GM12878 (cell line): Measurements from ENCODE around the gene PLSCR4. TPM values are rescaled to one million over a fixed set of nuclear protein-coding genes. Genes with fewer than 3 reads are reported as not detected.

Source experiments
- ATAC-seq: fragments of 200-7000 bp; cut with Tn5 transposase; 3 replicates; pipeline ENCODE4 v1.9.1; 2020; ENCODE audit warnings: mild to moderate bottlenecking, moderate library complexity
- BruUV-seq: library from RNA; stranded (reverse); fragments of 400-500 nt; replicated peaks from 2 replicates; lab custom pipeline; 2021; lab: Mats Ljungman, UMichigan
- CTCF ChIA-PET: fragments of 300-600 bp; sonication (Branson Sonifier 250); formaldehyde crosslinking; extraction: SDS; loops from one replicate; lab custom pipeline; 2021; ENCODE audit warnings: inconsistent platforms; lab: Yijun Ruan, JAX
- POLR2A ChIA-PET: fragments of 350-600 bp; formaldehyde crosslinking; extraction: SDS; loops from one replicate; lab custom pipeline; 2021; ENCODE audit warnings: inconsistent platforms; lab: Charles Lee
- RAD21 ChIA-PET: fragments of 300-600 bp; sonication (Branson Sonifier 250); formaldehyde crosslinking; loops from one replicate; lab custom pipeline; 2023; ENCODE audit warnings: antibody characterized with exemption; ENCODE audit not compliant: unreplicated experiment; lab: Charles Lee
- SMC1A ChIA-PET: fragments of 300-600 bp; sonication (Branson Sonifier 250); formaldehyde crosslinking; loops from one replicate; lab custom pipeline; 2023; ENCODE audit not compliant: unreplicated experiment, uncharacterized antibody; lab: Charles Lee
- DNase-seq: peaks from one replicate; pipeline ENCODE4 v3.0.0-alpha.2; 2011; ENCODE audit warnings: low read depth, low spot score
- FAIRE-seq: peaks from 3 replicates; lab custom pipeline; 2011; peaks lifted over from hg19 to GRCh38; lab: Jason Lieb, UNC
- H2AFZ ChIP-seq: 2 replicates; pipeline ENCODE4 v1.6.0; 2011; ENCODE audit warnings: low read depth, low read length, control low read depth; ENCODE audit not compliant: control insufficient read depth
- H3K27ac ChIP-seq: 2 replicates; pipeline ENCODE4 v1.5.1; 2011; ENCODE audit warnings: control low read depth; ENCODE audit not compliant: control insufficient read depth, insufficient read depth
- H3K27me3 ChIP-seq, 2 experiments: replicated peaks in 1 of 2; 2 replicates each; pipeline versions ENCODE4 v1.6.0 to v1.6.1; 2011; ENCODE audit warnings: low read length in 1 of 2; ENCODE audit not compliant: control insufficient read depth in 2 of 2, insufficient read depth in 2 of 2
- H3K36me3 ChIP-seq, 2 experiments: 2 replicates each; pipeline ENCODE4 v1.5.1; 2011; ENCODE audit warnings: low read length in 1 of 2; ENCODE audit not compliant: control insufficient read depth in 2 of 2, insufficient read depth in 2 of 2
- H3K4me1 ChIP-seq: 2 replicates; pipeline ENCODE4 v1.6.1; 2011; ENCODE audit warnings: mild to moderate bottlenecking, low read length, moderate library complexity, mixed read lengths; ENCODE audit not compliant: control insufficient read depth, insufficient read depth
- H3K4me2 ChIP-seq: 2 replicates; pipeline ENCODE4 v1.6.0; 2011; ENCODE audit warnings: control low read depth; ENCODE audit not compliant: control insufficient read depth, insufficient read depth
- H3K4me3 ChIP-seq: fragments of 200-600 bp; sonication (generic); 2 replicates; pipeline ENCODE4 v1.5.1; 2016
- H3K79me2 ChIP-seq: 2 replicates; pipeline ENCODE4 v1.6.0; 2011; ENCODE audit warnings: low read length; ENCODE audit not compliant: control insufficient read depth, insufficient read depth
- H3K9ac ChIP-seq: 2 replicates; pipeline ENCODE4 v1.8.0; 2011; ENCODE audit warnings: low read length, control low read depth, mixed read lengths; ENCODE audit not compliant: control insufficient read depth, insufficient read depth
- H3K9me3 ChIP-seq: replicated peaks from 3 replicates; pipeline ENCODE4 v1.5.1; 2011; ENCODE audit warnings: mild to moderate bottlenecking, low read length; ENCODE audit not compliant: control insufficient read depth, insufficient read depth
- H4K20me1 ChIP-seq: 2 replicates; pipeline ENCODE4 v1.6.0; 2011; ENCODE audit not compliant: control insufficient read depth, insufficient read depth
- ESRRA ChIP-seq: IDR thresholded peaks from 2 replicates; pipeline ENCODE4 v1.6.1; 2012; ENCODE audit warnings: mild to moderate bottlenecking, low read length, improper control_type of control experiment
- ETV6 ChIP-seq, 2 experiments: fragments of 450-650 bp in 1 of 2; IDR thresholded peaks in 1 of 2; conservative IDR thresholded peaks in 1 of 2; 2 replicates each; pipeline ENCODE4 v1.6.1; 2014; ENCODE audit warnings: antibody characterized with exemption in 1 of 2, borderline replicate concordance in 1 of 2, low read depth in 1 of 2, mild to moderate bottlenecking in 1 of 2, moderate library complexity in 1 of 2
- EZH2 ChIP-seq: IDR thresholded peaks from 2 replicates; pipeline ENCODE4 v1.6.1; 2012; ENCODE audit warnings: low read depth, mild to moderate bottlenecking, control low read depth, inconsistent platforms, low read length, borderline replicate concordance; ENCODE audit not compliant: control insufficient read depth
- IRF3 ChIP-seq: fragments of 450-650 bp; IDR thresholded peaks from 2 replicates; pipeline ENCODE4 v1.6.1; 2014; ENCODE audit warnings: mild to moderate bottlenecking
- IRF5 ChIP-seq: fragments of 450-650 bp; IDR thresholded peaks from 2 replicates; pipeline ENCODE4 v1.6.1; 2017; ENCODE audit warnings: borderline replicate concordance
- PML ChIP-seq: IDR thresholded peaks from 2 replicates; pipeline ENCODE4 v1.6.1; 2012; ENCODE audit warnings: low read length, inconsistent platforms
- RB1 ChIP-seq: fragments of 450-650 bp; formaldehyde crosslinking; IDR thresholded peaks from 2 replicates; pipeline ENCODE4 v1.6.1; 2017; ENCODE audit warnings: mild to moderate bottlenecking, borderline replicate concordance
- RELA ChIP-seq: fragments of 450-650 bp; IDR thresholded peaks from 2 replicates; pipeline ENCODE4 v1.8.0; 2014; ENCODE audit warnings: borderline replicate concordance; ENCODE audit not compliant: partially characterized antibody
- SUZ12 ChIP-seq: fragments of 200-600 bp; sonication (generic); IDR thresholded peaks from one replicate; pipeline ENCODE4 v1.6.1; 2018; ENCODE audit warnings: antibody characterized with exemption, mild to moderate bottlenecking; ENCODE audit not compliant: unreplicated experiment
- WRNIP1 ChIP-seq: IDR thresholded peaks from 2 replicates; pipeline ENCODE4 v1.6.1; 2011; ENCODE audit warnings: low read depth, low read length, improper control_type of control experiment, borderline replicate concordance
- ZNF384 ChIP-seq: IDR thresholded peaks from 2 replicates; pipeline ENCODE4 v1.6.1; 2012; ENCODE audit warnings: low read depth, mild to moderate bottlenecking, low read length, improper control_type of control experiment, borderline replicate concordance
- WGBS: methylation state at CpG from one replicate; pipeline ENCODE4 v1.1.6; 2016; ENCODE audit warnings: low lambda C conversion rate; ENCODE audit not compliant: insufficient replicate concordance, insufficient coverage; ENCODE audit errors: missing lambda C conversion rate; 5-methylcytosine and 5-hydroxymethylcytosine counted together
- in situ Hi-C: fragments of 300-500 bp; cut with MboI; formaldehyde crosslinking; loops from 9 replicates; pipeline ENCODE4 v1.14.3; 2018; ENCODE audit warnings: mixed read lengths
- intact Hi-C: fragments of 100-400 bp; cut with micrococcal nuclease; formaldehyde crosslinking; loops from one replicate; pipeline ENCODE4 v1.14.2; 2022; ENCODE audit not compliant: unreplicated experiment
- polyA plus RNA-seq, 11 experiments: library from polyadenylated mRNA; depleted of rRNA in 4 of 11; unstranded in 6 of 11; stranded (reverse) in 5 of 11; fragments of >200 nt; fragmentation: Nextera tagmentation in 4 of 11; fragmentation: Illumina TruSeq in 1 of 11; extraction: Ambion mirVana in 4 of 11; extraction: Trizol in 1 of 11; gene quantifications; 1 replicate in 1 of 11; 2 replicates in 10 of 11; pipeline versions ENCODE4 v1.2.1 to v1.2.3, GENCODE V29; 2011 to 2016; ENCODE audit warnings: inconsistent platforms in 2 of 11, missing spikeins in 2 of 11, low read depth in 1 of 11
- total RNA-seq, 4 experiments: library from RNA; depleted of rRNA in 3 of 4; stranded (reverse); fragments of >200 nt in 3 of 4; fragmentation: Illumina TruSeq in 1 of 4; extraction: Trizol in 1 of 4; gene quantifications; 2 replicates each; pipeline versions ENCODE4 v1.2.1 to v1.2.3, GENCODE V29; 2013 to 2021

PLSCR4 gene
- total and polyA plus RNA-seq, 10 of the 15 experiments (the other 5 are each of a cell fraction or from before 2014, with no cell fraction given) = 0.02 TPM; not detected in 9

- H3K79me2 ChIP-seq = no peaks in the 10 kb centered on the region
- in situ Hi-C loops = no loop called here
- CTCF ChIA-PET = interaction anchor here (2.8 kb wide), 1 partner anchor 24 kb away, joined by 9 read pairs; no protein-coding TSS in a partner anchor
Observed at GRCh38 chr3:146165877-146166276, 85.0 kb downstream of the PLSCR4 start.

More at GRCh38 chr3:146165877-146166276, 85.0 kb downstream of the PLSCR4 start:
- H3K27ac ChIP-seq = no peak overlapping the region
- intact Hi-C loops = no loop called here
- FAIRE-seq (no peak), ATAC-seq (no peak), DNase-seq (no peak)
- WGBS = 13% methylated on average over 2 of the region's 2 CpGs
- no peaks in the 10 kb centered on the region for H4K20me1 ChIP-seq
- peaks cover 2 to 4% of the 10 kb centered on the region in 2 experiments for H3K27me3 ChIP-seq
- no TSS peak for BruUV-seq
- H3K36me3 ChIP-seq = no peaks in the 10 kb centered on the region
- no peak overlapping the region for H3K4me2 ChIP-seq
- POLR2A ChIA-PET = no interaction called here
- no peaks in the 10 kb centered on the region for H3K9me3 ChIP-seq
- no peak overlapping the region for H3K4me3 ChIP-seq
- no peaks in the 10 kb centered on the region for H3K4me1 ChIP-seq
- SMC1A ChIA-PET = interaction anchor here (1.2 kb wide), 1 partner anchor 100 kb away, joined by 4 read pairs; no protein-coding TSS in a partner anchor
- RAD21 ChIA-PET = no interaction called here
- TF ChIP-seq ZNF384 = no peak
- TF ChIP-seq EZH2 = no peak
- no peak for TF ChIP-seq ESRRA
- no peak for TF ChIP-seq IRF3
- no peak for TF ChIP-seq RELA
- TF ChIP-seq IRF5 = no peak
- TF ChIP-seq WRNIP1 = no peak
- TF ChIP-seq ETV6 (conservative IDR thresholded peaks at IDR 0.05 in 1 of 2, IDR thresholded peaks at IDR 0.05 in 1 of 2; ENCODE audit: borderline replicate concordance in 1 of 2, low read depth in 1 of 2) = no peak
- no peak for TF ChIP-seq SUZ12
- no peak for TF ChIP-seq RB1
- TF ChIP-seq PML = no peak
- H2AFZ ChIP-seq = no peak overlapping the region
- H3K9ac ChIP-seq = no peak overlapping the region
